ENCODE measurements around the gene EYS.
"Not testable (repeated sequence)": the region's sequence is repeated elsewhere in the genome, so short reads cannot be mapped to it uniquely, and the experiment has no call there.

Gene EYS

DNA sequence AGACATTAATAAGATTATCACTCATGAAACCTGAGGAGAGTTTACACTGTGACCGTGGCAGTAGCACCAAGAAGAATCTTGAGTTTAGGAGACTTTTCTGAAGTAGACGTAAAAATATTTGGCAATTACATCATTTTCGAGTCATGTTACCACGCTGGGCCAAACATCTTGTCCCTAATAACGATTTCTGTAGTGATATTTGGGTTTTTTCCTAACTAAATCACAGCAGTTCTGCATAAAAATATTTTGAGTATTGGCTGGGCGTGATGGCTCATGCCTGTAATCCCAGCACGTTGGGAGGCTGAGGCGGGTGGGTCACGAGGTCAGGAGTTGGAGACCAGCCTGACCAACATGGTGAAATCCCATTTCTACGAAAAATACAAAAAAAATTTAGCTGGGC, 1809.1 kb downstream of the EYS start:
- no peak for DNase-seq (ENCODE audit: low spot score)

GRCh38 chr6:63897459-63897858, 1809.6 kb downstream of the EYS start:
- DNase-seq (ENCODE audit: low spot score), result no peak

DNA sequence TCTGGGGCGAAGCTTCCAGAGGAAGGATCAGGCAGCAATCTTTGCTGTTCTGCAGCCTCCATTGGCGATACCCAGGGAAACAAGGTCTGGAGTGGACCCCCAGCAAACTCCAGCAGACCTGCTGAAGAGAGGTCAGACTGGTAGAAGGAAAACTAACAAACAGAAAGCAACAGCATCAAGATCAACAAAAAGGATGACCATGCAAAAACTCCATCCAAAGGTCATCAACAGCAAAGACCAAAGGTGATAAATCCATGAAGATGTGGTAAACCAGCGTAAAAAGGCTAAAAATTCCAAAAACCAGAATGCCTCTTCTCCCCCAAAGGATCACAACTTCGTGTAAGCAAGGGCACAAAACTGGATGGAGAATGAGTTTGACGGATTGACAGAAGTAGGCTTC, 1818.6 kb downstream of the EYS start:
- DNase-seq (ENCODE audit: low spot score), result no peak

- not testable (repeated sequence) for DNase-seq (ENCODE audit: low spot score)
Measured at GRCh38 chr6:63887804-63888203, 1819.2 kb downstream of the EYS start.

- no peak for DNase-seq (ENCODE audit: low spot score)
Measured at GRCh38 chr6:63887002-63887751, 1819.8 kb downstream of the EYS start.

GRCh38 chr6:63886341-63886740, 1820.7 kb downstream of the EYS start:
- no peak for DNase-seq (ENCODE audit: low spot score)

GRCh38 chr6:63883597-63883996, 1823.4 kb downstream of the EYS start:
- DNase-seq (ENCODE audit: low spot score), result no peak

DNA sequence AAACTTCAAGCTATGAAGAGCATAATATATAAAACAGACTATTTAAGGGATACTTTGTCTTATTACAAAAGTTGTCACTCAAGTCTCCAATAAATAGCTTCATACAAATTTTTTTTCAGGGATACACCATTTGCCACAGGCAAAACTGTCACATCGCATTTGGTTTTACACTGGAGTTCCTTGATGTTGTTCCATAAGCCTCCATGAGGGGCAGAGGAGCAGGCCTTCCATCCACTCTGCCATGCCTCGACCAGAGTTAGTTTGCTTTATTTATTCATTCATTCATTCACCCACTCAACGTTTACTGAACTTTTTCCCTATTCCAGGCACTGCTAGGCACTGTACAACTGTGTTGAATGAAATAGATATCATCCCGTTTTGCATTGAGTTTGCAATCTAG, 1824.8 kb downstream of the EYS start:
- no peak for DNase-seq (ENCODE audit: low spot score)

DNA sequence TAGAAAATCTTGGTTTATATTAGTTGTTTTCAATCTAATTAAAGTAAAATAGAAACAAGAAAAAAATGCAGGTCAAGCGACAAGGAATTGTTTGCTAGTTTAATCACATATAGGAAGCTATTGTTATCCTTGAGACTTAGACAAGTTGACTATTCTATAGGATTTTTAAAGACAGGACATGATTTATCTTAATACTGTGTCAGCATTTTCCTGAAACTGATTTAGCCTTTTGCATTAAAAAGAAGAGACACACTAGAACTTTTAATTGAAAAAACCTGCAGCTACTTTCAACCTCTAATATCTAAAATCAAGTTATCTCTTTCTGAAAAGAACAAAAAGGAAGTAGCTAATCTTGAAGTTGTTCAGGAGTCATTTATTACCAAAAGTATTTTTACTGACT, 1825.2 kb downstream of the EYS start:
- no peak for DNase-seq (ENCODE audit: low spot score)

GRCh38 chr6:63872233-63872632, 1834.8 kb downstream of the EYS start:
- DNase-seq (ENCODE audit: low spot score), result no peak

GRCh38 chr6:63868351-63868750, 1838.7 kb downstream of the EYS start:
- DNase-seq (ENCODE audit: low spot score), result no peak

GRCh38 chr6:63864671-63865318, 1842.2 kb downstream of the EYS start:
- no peak for DNase-seq (ENCODE audit: low spot score)

DNA sequence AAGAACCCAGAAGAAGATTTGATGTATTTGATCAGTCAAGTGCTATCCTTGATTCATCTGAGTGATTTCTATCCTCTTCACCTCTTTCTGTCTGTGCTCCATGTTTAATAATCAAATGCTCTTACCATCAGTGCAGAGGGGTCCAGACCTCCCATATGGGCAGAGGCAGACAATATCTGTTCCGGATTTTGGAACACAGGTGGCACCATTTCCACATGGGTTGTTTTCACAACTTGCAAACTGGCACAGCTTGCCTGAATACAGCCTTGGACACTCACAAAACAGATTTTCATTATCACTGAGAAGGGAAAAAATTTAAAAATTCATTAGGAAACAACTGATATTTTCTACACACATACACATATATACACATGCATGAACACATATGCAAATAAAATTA, 1843.0 kb downstream of the EYS start:
- no peak for DNase-seq (ENCODE audit: low spot score)

DNA sequence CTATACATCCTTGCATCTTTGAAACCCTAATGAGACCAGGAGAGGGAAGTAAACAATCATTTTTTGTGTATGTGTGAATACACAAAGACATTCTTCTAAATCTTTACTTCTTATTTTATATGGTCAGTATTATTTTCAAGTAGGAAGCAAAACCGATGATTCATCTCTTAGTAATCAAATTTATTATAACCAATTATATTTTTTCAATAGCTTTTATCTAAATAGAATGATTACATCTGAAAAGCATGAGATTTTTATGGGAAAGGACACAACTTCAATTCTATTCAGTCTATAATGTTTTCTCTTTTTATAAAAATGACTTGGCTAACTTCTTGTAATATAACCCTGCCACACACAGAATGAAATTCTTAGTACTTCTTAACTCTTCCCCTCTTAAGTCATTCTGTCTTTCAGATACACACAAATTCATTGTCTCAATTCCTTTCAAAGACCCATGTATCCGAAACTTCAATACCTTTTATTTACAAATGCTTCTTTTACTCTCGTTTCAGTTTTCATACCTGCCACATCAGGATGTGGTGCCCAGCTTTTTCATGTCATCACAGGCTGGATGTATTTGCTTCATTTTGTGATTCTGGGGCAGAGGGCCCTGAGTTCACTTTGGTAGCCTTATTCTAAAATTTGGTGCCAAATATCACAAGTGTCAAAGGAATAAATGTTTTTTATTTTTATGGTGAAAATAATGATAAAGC, 1844.4 kb downstream of the EYS start:
- no peak for DNase-seq (ENCODE audit: low spot score)

DNA sequence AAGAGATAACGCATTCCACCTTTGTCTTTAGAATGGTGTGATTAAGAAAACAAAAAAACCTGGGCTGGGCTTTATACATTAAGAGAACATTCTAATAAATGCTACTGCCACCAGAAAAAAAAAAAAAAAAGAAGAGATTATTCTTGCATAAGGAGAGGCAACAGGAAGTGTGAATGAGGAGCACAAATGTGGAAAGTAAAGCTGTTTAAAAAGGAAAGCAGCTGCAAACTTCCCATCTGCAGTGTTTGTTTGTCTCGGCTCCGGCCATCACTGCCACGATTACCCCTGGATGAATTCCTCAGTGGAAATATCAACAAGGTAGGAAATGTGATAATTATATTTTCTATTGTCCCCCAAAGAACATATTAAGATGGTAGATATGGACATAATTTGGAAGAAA, 1847.5 kb downstream of the EYS start:
- no peak for DNase-seq (ENCODE audit: low spot score)

- no peak for DNase-seq (ENCODE audit: low spot score)
Measured at GRCh38 chr6:63858691-63859090, 1848.3 kb downstream of the EYS start.

GRCh38 chr6:63856271-63856670, 1850.8 kb downstream of the EYS start:
- no peak for DNase-seq (ENCODE audit: low spot score)

DNA sequence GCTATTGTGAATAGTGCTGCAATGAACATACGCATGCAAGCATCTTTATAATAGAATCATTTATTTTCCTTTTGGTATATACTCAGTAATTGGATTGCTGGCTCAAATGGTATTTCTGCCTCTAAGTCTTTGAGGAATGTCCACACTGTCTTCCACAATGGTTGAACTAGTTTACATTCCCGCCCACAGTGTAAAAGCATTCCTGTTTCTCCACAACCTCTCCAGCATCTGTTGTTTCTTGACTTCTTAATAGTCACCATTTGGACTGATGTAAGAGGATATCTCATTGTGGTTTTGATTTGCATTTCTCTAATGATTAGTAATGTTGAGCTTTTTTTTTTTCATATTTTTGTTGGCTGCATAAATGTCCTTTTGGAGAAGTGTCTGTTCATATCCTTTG, 1862.7 kb downstream of the EYS start:
- no peak for DNase-seq (ENCODE audit: low spot score)

DNA sequence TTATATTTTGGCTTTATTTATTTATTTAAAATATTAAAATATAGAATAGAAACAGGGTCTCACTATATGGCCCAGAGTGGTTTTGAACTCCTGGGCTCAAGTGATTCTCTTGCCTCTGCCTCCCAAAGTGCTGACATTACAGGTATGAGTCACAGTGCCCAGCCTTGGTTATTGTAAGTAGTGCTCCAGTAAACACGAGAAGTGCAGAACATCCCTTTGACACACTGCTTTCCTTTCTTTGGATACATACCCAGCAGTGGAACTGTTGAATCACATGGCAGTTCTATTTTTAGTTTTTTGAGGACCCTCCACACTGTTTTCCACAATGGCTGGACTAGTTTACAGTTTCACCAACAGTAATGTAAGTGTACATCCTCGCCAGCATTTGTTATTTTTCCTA, 1867.5 kb downstream of the EYS start:
- no peak for DNase-seq (ENCODE audit: low spot score)

- DNase-seq (ENCODE audit: low spot score), result not testable (repeated sequence)
Measured at GRCh38 chr6:63828678-63829077, 1878.3 kb downstream of the EYS start.

DNA sequence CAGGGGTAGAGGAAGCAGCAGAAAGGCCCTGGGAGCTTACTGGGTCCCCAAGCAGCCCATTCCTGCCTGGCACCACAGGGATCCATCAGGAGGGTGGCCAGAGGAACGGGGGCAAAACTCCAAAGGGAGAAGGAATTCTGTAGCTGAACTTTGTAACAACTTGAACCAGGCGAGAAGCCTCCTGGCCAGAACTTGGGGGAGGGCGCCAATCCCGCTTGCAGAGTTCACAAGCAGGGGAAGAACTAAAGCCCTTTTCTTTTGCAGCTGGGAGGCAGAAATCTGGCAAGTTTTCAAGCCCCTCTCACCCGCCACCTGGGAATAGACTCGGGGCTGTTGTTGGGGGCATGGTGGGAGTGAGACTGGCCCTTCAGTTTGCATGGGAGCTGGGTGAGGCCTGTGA, 1882.3 kb downstream of the EYS start:
- DNase-seq (ENCODE audit: low spot score), result no peak

- DNase-seq (ENCODE audit: low spot score), result no peak
Measured at GRCh38 chr6:63821442-63821841, 1885.6 kb downstream of the EYS start.

- DNase-seq (ENCODE audit: low spot score), result no peak
Measured at GRCh38 chr6:63819831-63820230, 1887.2 kb downstream of the EYS start.

All from putamen (tissue), 1 donor.